Gastroesophageal sphincter (tissue), 4 donors: Measurements from ENCODE around the gene FYB1. TPM values are rescaled to one million over a fixed set of nuclear protein-coding genes. Genes with fewer than 3 reads are reported as not detected.

Source experiments
- ATAC-seq: fragments of 150-250 bp; one replicate; pipeline ENCODE4 v1.9.1; 2016; ENCODE audit warnings: mild to moderate bottlenecking, moderate library complexity
- H3K27ac ChIP-seq, 4 donors: fragments of 200-600 bp; sonication (generic) in 3 of 4; 1 replicate in 3 of 4; 2 replicates in 1 of 4; pipeline ENCODE4 v1.5.1; 2016 to 2019
- H3K27me3 ChIP-seq: fragments of 200-600 bp; sonication (generic); one replicate; pipeline ENCODE4 v1.5.1; 2019
- H3K36me3 ChIP-seq, 2 donors: fragments of 200-600 bp; sonication (generic); one replicate each; pipeline ENCODE4 v1.5.1; 2019; ENCODE audit warnings: control low read depth in 1 of 2
- H3K4me1 ChIP-seq, 3 donors: fragments of 200-600 bp; sonication (generic); 1 replicate in 2 of 3; 2 replicates in 1 of 3; pipeline ENCODE4 v1.5.1; 2016 to 2019; ENCODE audit warnings: control low read depth in 2 of 3
- H3K4me3 ChIP-seq, 2 donors: fragments of 200-600 bp; sonication (generic); one replicate each; pipeline ENCODE4 v1.5.1; 2019; ENCODE audit warnings: mild to moderate bottlenecking in 1 of 2, moderate library complexity in 1 of 2
- H3K9me3 ChIP-seq, 3 donors: fragments of 200-600 bp; sonication (generic); one replicate each; pipeline ENCODE4 v1.5.1; 2017 to 2019; ENCODE audit warnings: control low read depth in 2 of 3
- CTCF ChIP-seq, 4 experiments: fragments of 200-600 bp in 2 of 4; fragments of 450-650 bp in 2 of 4; sonication (generic) in 1 of 4; IDR thresholded peaks; one replicate each; pipeline ENCODE4 v1.5.1; 2017 to 2019; ENCODE audit warnings: antibody characterized with exemption in 4 of 4, mild to moderate bottlenecking in 2 of 4, moderate library complexity in 2 of 4
- EP300 ChIP-seq: sonication (generic); formaldehyde crosslinking; IDR thresholded peaks from one replicate; pipeline ENCODE4 v1.6.1; 2017; ENCODE audit warnings: antibody characterized with exemption, mild to moderate bottlenecking
- POLR2A ChIP-seq, 2 donors: fragments of 450-650 bp; IDR thresholded peaks; one replicate each; pipeline ENCODE4 v1.6.1; 2017; ENCODE audit warnings: antibody characterized with exemption in 2 of 2, mild to moderate bottlenecking in 2 of 2, moderate library complexity in 1 of 2
- POLR2AphosphoS5 ChIP-seq: sonication (generic); formaldehyde crosslinking; IDR thresholded peaks from one replicate; pipeline ENCODE4 v1.6.1; 2017; ENCODE audit warnings: antibody characterized with exemption
- WGBS, 2 donors: methylation state at CpG; one replicate each; pipeline ENCODE4 v1.1.5; 2018; ENCODE audit warnings: low coverage in 1 of 2; 5-methylcytosine and 5-hydroxymethylcytosine counted together
- total RNA-seq, 4 donors: library from RNA; depleted of rRNA; stranded (reverse); fragments of >200 nt; gene quantifications; one replicate each; pipeline ENCODE4 v1.1.0, GENCODE V29; 2016

FYB1 gene
- total RNA-seq, 4 donors from 2014 or later, result 2.5 to 9.3 (median 5.9) TPM

- TF ChIP-seq POLR2AphosphoS5 (no peak), CTCF (IDR thresholded peaks at IDR 0.05) (no peak), EP300 (no peak), POLR2A (IDR thresholded peaks at IDR 0.05) (no peak)
- no peak for ATAC-seq
- H3K4me1 ChIP-seq, result no peaks in the 10 kb centered on the region
- H3K36me3 ChIP-seq, result no peaks in the 10 kb centered on the region
- 61 to 83% methylated on average over 3 of the region's 3 CpGs for WGBS, 2 donors
- no peak overlapping the region for H3K4me3 ChIP-seq
- H3K9me3 ChIP-seq, result no peaks in the 10 kb centered on the region
- no peaks in the 10 kb centered on the region for H3K27me3 ChIP-seq
- no peak overlapping the region for H3K27ac ChIP-seq
These were observed 20.0 kb downstream of the FYB1 start for GRCh38 chr5:39199335-39199734.

- Histone ChIP-seq H3K4me1 (no peaks in the 10 kb centered on the region), H3K27ac (no peak overlapping the region), H3K9me3 (no peaks in the 10 kb centered on the region), H3K4me3 (no peak overlapping the region), H3K27me3 (no peaks in the 10 kb centered on the region), H3K36me3 (no peaks in the 10 kb centered on the region)
- WGBS, 2 donors, result 57 to 58% methylated on average over 5 of the region's 5 CpGs
- no peak for TF ChIP-seq POLR2AphosphoS5
- no peak for TF ChIP-seq EP300
- TF ChIP-seq POLR2A (IDR thresholded peaks at IDR 0.05), result no peak
- no peak for TF ChIP-seq CTCF (IDR thresholded peaks at IDR 0.05)
- no peak for ATAC-seq
These were observed 21.2 kb downstream of the FYB1 start for GRCh38 chr5:39198127-39198526.

- no peaks in the 10 kb centered on the region for H3K4me1 ChIP-seq
- no peak overlapping the region for H3K27ac ChIP-seq
- no peak for ATAC-seq
- no peak for TF ChIP-seq POLR2AphosphoS5
- no peaks in the 10 kb centered on the region for H3K9me3 ChIP-seq
- H3K27me3 ChIP-seq, result no peaks in the 10 kb centered on the region
- H3K4me3 ChIP-seq, result no peak overlapping the region
- 90 to 100% methylated on average over 3 to 4 of the region's 4 CpGs for WGBS, 2 donors
- H3K36me3 ChIP-seq, result no peaks in the 10 kb centered on the region
These were observed 21.8 kb downstream of the FYB1 start for GRCh38 chr5:39197556-39197955.

GRCh38 chr5:39195198-39195826 lies 24.1 kb downstream of the FYB1 start:
- H3K4me3 ChIP-seq, result no peak overlapping the region
- H3K36me3 ChIP-seq, result no peaks in the 10 kb centered on the region
- no peak for ATAC-seq
- no peaks in the 10 kb centered on the region for H3K9me3 ChIP-seq
- TF ChIP-seq POLR2A (IDR thresholded peaks at IDR 0.05) (no peak), CTCF (IDR thresholded peaks at IDR 0.05) (no peak), EP300 (no peak), POLR2AphosphoS5 (no peak)
- H3K27ac ChIP-seq, result no peak overlapping the region
- H3K27me3 ChIP-seq, result no peaks in the 10 kb centered on the region
- WGBS, 2 donors, result 74 to 97% methylated on average over 3 of the region's 3 CpGs
- H3K4me1 ChIP-seq, result no peaks in the 10 kb centered on the region

GRCh38 chr5:39194466-39195136 lies 24.8 kb downstream of the FYB1 start:
- TF ChIP-seq EP300, result no peak
- TF ChIP-seq POLR2A (IDR thresholded peaks at IDR 0.05), result no peak
- no peak for TF ChIP-seq CTCF (IDR thresholded peaks at IDR 0.05)
- TF ChIP-seq POLR2AphosphoS5, result no peak
- Histone ChIP-seq H3K4me3 (no peak overlapping the region), H3K27ac (no peak overlapping the region), H3K4me1 (no peaks in the 10 kb centered on the region), H3K9me3 (no peaks in the 10 kb centered on the region), H3K36me3 (no peaks in the 10 kb centered on the region), H3K27me3 (no peaks in the 10 kb centered on the region)
- no peak for ATAC-seq
- WGBS, 2 donors, result 66 to 71% methylated on average over 11 of the region's 11 CpGs
